Left ventricle myocardium inferior (tissue), 1 donor: ENCODE results near the gene SLC15A4. TPM values are rescaled to one million over a fixed set of nuclear protein-coding genes. Genes with fewer than 3 reads are reported as not detected.
A peak's percentile ranks its signal among the peaks of the same experiment; 100 is the strongest.

Experiments used
- DNase-seq: peaks from one replicate; pipeline ENCODE4 v3.0.0-alpha.2; 2020
- H3K27ac ChIP-seq: fragments of 200-600 bp; replicated peaks from 2 replicates; pipeline ENCODE4 v1.8.0; 2021
- H3K27me3 ChIP-seq: fragments of 200-600 bp; 2 replicates; pipeline ENCODE4 v1.8.0; 2021; ENCODE audit warnings: low read depth
- H3K36me3 ChIP-seq: fragments of 200-600 bp; 2 replicates; pipeline ENCODE4 v1.8.0; 2021
- H3K4me1 ChIP-seq: fragments of 200-600 bp; 2 replicates; pipeline ENCODE4 v1.8.0; 2021
- H3K4me3 ChIP-seq: fragments of 200-600 bp; 2 replicates; pipeline ENCODE4 v1.8.0; 2021; ENCODE audit warnings: mild to moderate bottlenecking, moderate library complexity
- H3K9me3 ChIP-seq: fragments of 200-600 bp; replicated peaks from 2 replicates; pipeline ENCODE4 v1.8.0; 2021
- intact Hi-C: fragments of 100-400 bp; cut with micrococcal nuclease; formaldehyde crosslinking; loops from one replicate; pipeline ENCODE4 v1.11.0; 2022
- total RNA-seq: library from RNA; stranded (reverse); fragmentation: NEBNext Ultra II Directional; extraction: Animal tissue kit (Norgen Biotek cat#: 25700); gene quantifications from one replicate; pipeline ENCODE4 v1.2.1, GENCODE V29; 2021
- TF ChIP-seq, protein P1 (sequence below): fragments of 200-600 bp; IDR thresholded peaks from 2 replicates; pipeline ENCODE4 v1.8.0; 2021; ENCODE audit warnings: antibody characterized with exemption, mild to moderate bottlenecking, borderline replicate concordance
- donor health status: DM: no; HTN: yes; CAD: no; lungs with severe emphysema.

SLC15A4 gene
- total RNA-seq, 1 donor from 2014 or later = 15.4 TPM

- peaks cover 30% of the 10 kb centered on the region for H3K4me1 ChIP-seq
- H3K36me3 ChIP-seq = peaks cover 43% of the 10 kb centered on the region
- peak overlapping the region; percentile 37 for H3K27ac ChIP-seq
- DNase-seq = no peak
- H3K9me3 ChIP-seq = no peaks in the 10 kb centered on the region
- TF ChIP-seq, protein P1, sequence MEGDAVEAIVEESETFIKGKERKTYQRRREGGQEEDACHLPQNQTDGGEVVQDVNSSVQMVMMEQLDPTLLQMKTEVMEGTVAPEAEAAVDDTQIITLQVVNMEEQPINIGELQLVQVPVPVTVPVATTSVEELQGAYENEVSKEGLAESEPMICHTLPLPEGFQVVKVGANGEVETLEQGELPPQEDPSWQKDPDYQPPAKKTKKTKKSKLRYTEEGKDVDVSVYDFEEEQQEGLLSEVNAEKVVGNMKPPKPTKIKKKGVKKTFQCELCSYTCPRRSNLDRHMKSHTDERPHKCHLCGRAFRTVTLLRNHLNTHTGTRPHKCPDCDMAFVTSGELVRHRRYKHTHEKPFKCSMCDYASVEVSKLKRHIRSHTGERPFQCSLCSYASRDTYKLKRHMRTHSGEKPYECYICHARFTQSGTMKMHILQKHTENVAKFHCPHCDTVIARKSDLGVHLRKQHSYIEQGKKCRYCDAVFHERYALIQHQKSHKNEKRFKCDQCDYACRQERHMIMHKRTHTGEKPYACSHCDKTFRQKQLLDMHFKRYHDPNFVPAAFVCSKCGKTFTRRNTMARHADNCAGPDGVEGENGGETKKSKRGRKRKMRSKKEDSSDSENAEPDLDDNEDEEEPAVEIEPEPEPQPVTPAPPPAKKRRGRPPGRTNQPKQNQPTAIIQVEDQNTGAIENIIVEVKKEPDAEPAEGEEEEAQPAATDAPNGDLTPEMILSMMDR = no peak
- H3K27me3 ChIP-seq = no peaks in the 10 kb centered on the region
- intact Hi-C loops = no loop called here
- no peak overlapping the region for H3K4me3 ChIP-seq
Measured at GRCh38 chr12:128790221-128790620, 33.5 kb downstream of the SLC15A4 start.

- intact Hi-C loops = no loop called here
- no peak for DNase-seq
Measured at GRCh38 chr12:128789356-128789929, 34.3 kb downstream of the SLC15A4 start.

GRCh38 chr12:128787827-128788226 is 35.9 kb downstream of the SLC15A4 start:
- no peak overlapping the region for H3K4me3 ChIP-seq
- intact Hi-C loops = no loop called here
- no peak for DNase-seq
- no peaks in the 10 kb centered on the region for H3K27me3 ChIP-seq
- no peaks in the 10 kb centered on the region for H3K9me3 ChIP-seq
- TF ChIP-seq, protein P1 = no peak
- peaks cover 19% of the 10 kb centered on the region for H3K36me3 ChIP-seq
- H3K27ac ChIP-seq = no peak overlapping the region
- H3K4me1 ChIP-seq = peaks cover 16% of the 10 kb centered on the region

More at GRCh38 chr12:128789356-128789929, 34.3 kb downstream of the SLC15A4 start:
- no peaks in the 10 kb centered on the region for H3K27me3 ChIP-seq
- H3K9me3 ChIP-seq = no peaks in the 10 kb centered on the region
- H3K4me1 ChIP-seq = peaks cover 23% of the 10 kb centered on the region
- TF ChIP-seq, protein P1 = no peak
- H3K27ac ChIP-seq = no peak overlapping the region
- H3K36me3 ChIP-seq = peaks cover 35% of the 10 kb centered on the region
- no peak overlapping the region for H3K4me3 ChIP-seq

- TF ChIP-seq, protein P1 = no peak
- Histone ChIP-seq H3K9me3 (no peaks in the 10 kb centered on the region), H3K27me3 (peaks cover 2% of the 10 kb centered on the region), H3K36me3 (peaks cover 9% of the 10 kb centered on the region), H3K27ac (no peak overlapping the region), H3K4me3 (no peak overlapping the region), H3K4me1 (peaks cover 16% of the 10 kb centered on the region)
- intact Hi-C loops = no loop called here
- no peak for DNase-seq
Measured at GRCh38 chr12:128786741-128787391, 36.9 kb downstream of the SLC15A4 start.

GRCh38 chr12:128784030-128784760 is 39.6 kb downstream of the SLC15A4 start:
- H3K4me1 ChIP-seq = no peaks in the 10 kb centered on the region
- H3K4me3 ChIP-seq = no peak overlapping the region
- no peak for DNase-seq
- H3K36me3 ChIP-seq = no peaks in the 10 kb centered on the region
- intact Hi-C loops = no loop called here
- peaks cover 9% of the 10 kb centered on the region for H3K27me3 ChIP-seq
- H3K9me3 ChIP-seq = peaks cover 6% of the 10 kb centered on the region
- TF ChIP-seq, protein P1 = no peak
- H3K27ac ChIP-seq = no peak overlapping the region
